Tibial artery (tissue), 4 donors: ENCODE data around the gene FGFRL1.
A peak's percentile ranks its signal among the peaks of the same experiment; 100 is the strongest.

Experiments used
- DNase-seq, 2 donors: peaks; one replicate each; pipeline ENCODE4 v3.0.0-alpha.2; 2019
- H3K27ac ChIP-seq, 2 donors: fragments of 200-600 bp; sonication (generic) in 1 of 2; 1 replicate in 1 of 2; 2 replicates in 1 of 2; pipeline ENCODE4 v1.5.1; 2018 to 2019; ENCODE audit warnings: mild to moderate bottlenecking in 1 of 2
- H3K27me3 ChIP-seq, 2 donors: fragments of 200-600 bp; sonication (generic) in 1 of 2; one replicate each; pipeline versions ENCODE4 v1.5.1 to v1.6.0; 2016 to 2019
- H3K36me3 ChIP-seq, 3 donors: fragments of 200-600 bp; sonication (generic) in 2 of 3; one replicate each; pipeline ENCODE4 v1.5.1; 2016 to 2019; ENCODE audit warnings: mild to moderate bottlenecking in 2 of 3
- H3K4me1 ChIP-seq, 4 donors: fragments of 200-600 bp; sonication (generic) in 2 of 4; 1 replicate in 3 of 4; 2 replicates in 1 of 4; pipeline ENCODE4 v1.5.1; 2016 to 2019
- H3K4me3 ChIP-seq, 2 donors: fragments of 200-600 bp; sonication (generic) in 1 of 2; 1 replicate in 1 of 2; 2 replicates in 1 of 2; pipeline ENCODE4 v1.5.1; 2018 to 2019; ENCODE audit warnings: mild to moderate bottlenecking in 2 of 2
- H3K9me3 ChIP-seq, 3 donors: fragments of 200-600 bp; sonication (generic) in 1 of 3; one replicate each; pipeline ENCODE4 v1.5.1; 2016 to 2019
- intact Hi-C: fragments of 100-400 bp; cut with DNase I; formaldehyde crosslinking; loops from one replicate; pipeline ENCODE4 v1.15.0; 2023; ENCODE audit warnings: low total_unique reads
- TF ChIP-seq, protein P1 (sequence below), 2 experiments: fragments of 200-600 bp in 1 of 2; fragments of 450-650 bp in 1 of 2; IDR thresholded peaks; one replicate each; pipeline ENCODE4 v1.5.1; 2017 to 2019; ENCODE audit warnings: antibody characterized with exemption in 2 of 2, mild to moderate bottlenecking in 1 of 2, moderate library complexity in 1 of 2

Gene FGFRL1

DNA sequence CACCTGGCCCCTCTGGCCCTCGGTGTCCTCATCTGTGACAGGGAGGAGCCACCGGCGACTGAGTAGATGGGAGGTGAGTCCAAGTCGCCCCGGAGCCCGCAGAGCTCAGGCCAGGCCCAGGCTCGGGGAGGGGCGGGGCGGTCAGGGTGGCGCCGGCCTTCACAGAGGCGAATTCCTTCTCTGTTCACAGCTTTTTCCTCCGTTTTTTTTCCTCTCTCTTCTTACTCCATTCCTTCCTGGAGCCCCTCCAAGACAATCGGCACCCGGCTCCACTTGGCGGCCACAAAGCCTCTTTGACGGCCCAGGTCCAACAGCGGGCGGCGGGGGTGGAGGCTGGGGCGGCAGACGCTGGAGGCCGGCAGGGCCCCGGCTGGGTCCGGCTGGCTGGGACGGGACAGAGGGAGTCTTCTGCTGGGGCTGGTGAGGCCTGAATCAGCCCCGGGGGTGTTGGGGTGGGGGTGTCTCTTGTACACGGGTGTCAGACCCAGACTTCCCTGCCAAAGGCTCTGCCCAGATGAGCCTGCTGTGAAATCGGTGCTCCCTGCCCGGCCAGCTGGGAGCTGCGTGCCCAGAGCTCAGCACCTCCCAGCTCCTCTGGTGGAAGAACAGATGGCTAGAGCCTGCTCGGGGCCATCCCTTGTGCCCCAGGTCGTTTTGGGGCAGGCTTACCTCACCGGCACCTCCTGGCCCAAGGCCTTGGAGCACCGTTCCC lies 22.6 kb downstream of the FGFRL1 start:
- Histone ChIP-seq H3K27ac (peak overlapping the region; percentile 81), H3K27me3 (peaks cover 0 to 6% of the 10 kb centered on the region in 2 donors), H3K4me3 (peak overlapping the region; percentile 30 to 44), H3K4me1 (peaks cover 5 to 49% (median 34%) of the 10 kb centered on the region in 4 donors), H3K36me3 (no peaks in the 10 kb centered on the region), H3K9me3 (no peaks in the 10 kb centered on the region)
- intact Hi-C loops = no loop called here
- DNase-seq = peak; percentile 56 to 89
- TF ChIP-seq, protein P1, sequence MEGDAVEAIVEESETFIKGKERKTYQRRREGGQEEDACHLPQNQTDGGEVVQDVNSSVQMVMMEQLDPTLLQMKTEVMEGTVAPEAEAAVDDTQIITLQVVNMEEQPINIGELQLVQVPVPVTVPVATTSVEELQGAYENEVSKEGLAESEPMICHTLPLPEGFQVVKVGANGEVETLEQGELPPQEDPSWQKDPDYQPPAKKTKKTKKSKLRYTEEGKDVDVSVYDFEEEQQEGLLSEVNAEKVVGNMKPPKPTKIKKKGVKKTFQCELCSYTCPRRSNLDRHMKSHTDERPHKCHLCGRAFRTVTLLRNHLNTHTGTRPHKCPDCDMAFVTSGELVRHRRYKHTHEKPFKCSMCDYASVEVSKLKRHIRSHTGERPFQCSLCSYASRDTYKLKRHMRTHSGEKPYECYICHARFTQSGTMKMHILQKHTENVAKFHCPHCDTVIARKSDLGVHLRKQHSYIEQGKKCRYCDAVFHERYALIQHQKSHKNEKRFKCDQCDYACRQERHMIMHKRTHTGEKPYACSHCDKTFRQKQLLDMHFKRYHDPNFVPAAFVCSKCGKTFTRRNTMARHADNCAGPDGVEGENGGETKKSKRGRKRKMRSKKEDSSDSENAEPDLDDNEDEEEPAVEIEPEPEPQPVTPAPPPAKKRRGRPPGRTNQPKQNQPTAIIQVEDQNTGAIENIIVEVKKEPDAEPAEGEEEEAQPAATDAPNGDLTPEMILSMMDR (IDR thresholded peaks at IDR 0.05) = no peak

DNA sequence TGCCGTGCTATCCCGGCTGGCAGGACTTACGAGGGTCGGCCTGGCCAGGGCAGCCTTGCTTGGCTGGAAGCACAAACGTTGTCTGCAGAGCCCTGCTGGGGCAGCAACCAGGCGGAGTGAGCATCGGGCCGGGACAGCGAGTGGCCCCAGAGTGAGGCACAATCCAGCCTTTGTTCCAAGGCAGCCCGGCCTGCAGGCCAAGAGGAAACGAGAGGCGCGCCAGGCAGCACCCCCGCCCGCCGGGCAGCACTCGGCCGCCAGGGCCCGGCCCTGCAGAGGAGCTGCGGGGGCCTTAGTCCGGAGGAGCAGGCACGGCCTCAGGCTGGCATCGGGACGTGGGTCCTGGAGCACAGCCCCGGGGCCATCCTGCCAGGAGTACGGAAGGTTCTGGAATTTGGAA lies 24.1 kb downstream of the FGFRL1 start:
- Histone ChIP-seq H3K27ac (peak overlapping the region; percentile 26 to 81), H3K9me3 (no peaks in the 10 kb centered on the region), H3K4me1 (peaks cover 14 to 59% (median 45%) of the 10 kb centered on the region in 4 donors), H3K27me3 (no peaks in the 10 kb centered on the region), H3K36me3 (no peaks in the 10 kb centered on the region), H3K4me3 (no peak overlapping the region)
- intact Hi-C loops = no loop called here
- no peak for DNase-seq
- TF ChIP-seq, protein P1 (IDR thresholded peaks at IDR 0.05) = no peak

DNA sequence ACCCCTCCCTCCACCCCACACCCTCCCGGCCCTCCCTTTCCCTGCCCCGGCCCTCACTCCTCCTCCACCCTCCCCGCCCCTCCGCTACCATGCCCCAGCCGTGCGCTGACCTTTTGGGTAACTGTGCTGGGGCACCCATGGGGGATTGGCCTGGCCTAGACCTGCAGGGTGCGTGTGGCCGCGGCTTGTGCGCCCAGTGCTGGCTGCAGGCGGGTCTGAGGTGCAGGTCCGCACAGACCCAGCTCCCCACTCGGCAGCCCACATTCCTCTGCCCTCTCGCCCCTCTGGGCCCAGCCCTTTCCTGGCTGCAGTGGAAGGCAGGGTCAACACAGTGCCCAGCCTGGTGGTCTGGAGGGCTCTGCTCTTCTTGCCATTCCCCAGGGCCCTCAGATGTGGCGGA lies 24.7 kb downstream of the FGFRL1 start:
- TF ChIP-seq, protein P1 (IDR thresholded peaks at IDR 0.05) = no peak

DNA sequence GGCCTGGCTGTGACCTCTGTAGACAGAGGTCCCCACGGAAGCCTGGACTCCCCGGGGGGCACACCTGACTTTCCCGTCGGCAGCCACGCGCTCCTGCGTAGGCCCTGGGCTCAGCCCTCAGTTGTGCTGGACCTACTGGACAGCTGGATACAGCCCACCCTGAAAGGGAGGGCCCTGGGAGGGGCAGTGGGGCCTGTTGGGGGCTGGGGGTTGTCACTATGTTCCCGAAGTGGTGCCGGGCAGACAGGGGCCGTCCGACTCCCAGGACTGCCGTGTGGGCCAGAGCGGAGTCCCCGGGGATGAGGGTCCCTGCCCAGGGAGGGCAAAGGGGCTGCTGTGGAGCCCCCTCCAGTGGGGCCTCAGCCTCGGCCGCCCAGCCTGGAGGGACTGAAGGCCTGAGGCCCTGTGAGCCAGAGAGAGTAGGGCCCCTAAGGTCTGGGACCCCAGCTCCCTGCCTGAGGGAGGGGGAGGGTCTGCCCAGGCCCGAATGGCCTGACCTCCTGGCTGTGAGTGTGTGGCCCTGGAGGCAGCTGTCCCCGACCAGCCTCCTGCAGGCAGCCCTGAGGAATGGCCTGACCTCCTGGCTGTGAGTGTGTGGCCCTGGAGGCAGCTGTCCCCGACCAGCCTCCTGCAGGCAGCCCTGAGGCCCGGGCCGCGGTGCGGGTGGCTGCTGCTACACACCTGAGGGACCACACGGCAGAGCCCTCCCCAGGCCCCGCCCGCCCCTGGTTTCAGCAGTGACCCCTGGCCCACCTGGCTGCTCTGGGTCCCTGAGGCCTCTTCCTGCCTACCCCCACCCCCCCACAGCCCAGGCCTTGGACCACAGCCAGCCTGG lies 25.8 kb downstream of the FGFRL1 start:
- TF ChIP-seq, protein P1 (IDR thresholded peaks at IDR 0.05) = no peak
- Histone ChIP-seq H3K4me1 (peaks cover 14 to 76% (median 60%) of the 10 kb centered on the region in 4 donors), H3K27ac (peak overlapping the region in 1 of 2 donors; percentile 17), H3K36me3 (no peaks in the 10 kb centered on the region), H3K4me3 (no peak overlapping the region), H3K27me3 (no peaks in the 10 kb centered on the region), H3K9me3 (no peaks in the 10 kb centered on the region)
- intact Hi-C loops = no loop called here
- no peak for DNase-seq

More for the DNA sequence above, 24.7 kb downstream of the FGFRL1 start:
- intact Hi-C loops = no loop called here
- Histone ChIP-seq H3K27me3 (no peaks in the 10 kb centered on the region), H3K36me3 (no peaks in the 10 kb centered on the region), H3K27ac (peak overlapping the region; percentile 26 to 81), H3K4me1 (peaks cover 14 to 65% (median 49%) of the 10 kb centered on the region in 4 donors), H3K4me3 (no peak overlapping the region), H3K9me3 (no peaks in the 10 kb centered on the region)
- no peak for DNase-seq

DNA sequence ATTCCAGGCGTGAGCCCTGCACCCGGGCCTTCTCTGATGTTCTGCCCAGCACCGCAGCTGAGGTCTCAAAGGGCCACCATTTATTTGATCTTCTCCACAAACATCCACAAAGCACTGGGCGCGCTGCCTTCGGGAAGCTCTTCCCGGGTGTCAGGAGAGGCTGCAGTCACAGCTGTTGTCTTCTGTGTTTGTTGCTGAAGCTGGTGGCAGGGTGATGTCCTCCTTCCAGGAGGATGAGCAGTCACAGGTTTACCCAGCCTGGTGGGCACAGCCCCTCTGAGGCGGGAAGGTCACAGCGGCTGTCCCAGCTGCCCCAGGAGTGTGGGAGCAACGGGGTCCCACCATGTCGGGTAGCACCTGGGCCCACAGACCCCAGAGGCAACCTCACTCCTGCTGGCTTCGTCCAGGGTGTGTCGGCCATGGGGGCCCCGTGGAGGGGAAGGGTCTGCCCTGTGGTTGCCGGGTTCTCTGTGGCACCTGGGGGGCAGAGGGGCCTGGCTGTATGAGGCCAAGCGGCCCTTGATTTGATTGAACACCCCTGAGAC lies 27.6 kb downstream of the FGFRL1 start:
- Histone ChIP-seq H3K4me3 (no peak overlapping the region), H3K9me3 (no peaks in the 10 kb centered on the region), H3K4me1 (peaks cover 17 to 78% (median 65%) of the 10 kb centered on the region in 4 donors), H3K36me3 (no peaks in the 10 kb centered on the region), H3K27ac (peak overlapping the region; percentile 66 to 69), H3K27me3 (no peaks in the 10 kb centered on the region)
- TF ChIP-seq, protein P1 (IDR thresholded peaks at IDR 0.05) = no peak
- intact Hi-C loops = no loop called here
- no peak for DNase-seq
